GM18502 (cell line): ENCODE measurements around the gene MAPK8IP3.

Experiments used
- ATAC-seq: cut with Tn5 transposase; IDR thresholded peaks from one replicate; pipeline ENCODE4 v1.9.1; 2021; ENCODE audit warnings: mild to moderate bottlenecking; ENCODE audit not compliant: unreplicated experiment, poor library complexity

The MAPK8IP3 gene, protein sequence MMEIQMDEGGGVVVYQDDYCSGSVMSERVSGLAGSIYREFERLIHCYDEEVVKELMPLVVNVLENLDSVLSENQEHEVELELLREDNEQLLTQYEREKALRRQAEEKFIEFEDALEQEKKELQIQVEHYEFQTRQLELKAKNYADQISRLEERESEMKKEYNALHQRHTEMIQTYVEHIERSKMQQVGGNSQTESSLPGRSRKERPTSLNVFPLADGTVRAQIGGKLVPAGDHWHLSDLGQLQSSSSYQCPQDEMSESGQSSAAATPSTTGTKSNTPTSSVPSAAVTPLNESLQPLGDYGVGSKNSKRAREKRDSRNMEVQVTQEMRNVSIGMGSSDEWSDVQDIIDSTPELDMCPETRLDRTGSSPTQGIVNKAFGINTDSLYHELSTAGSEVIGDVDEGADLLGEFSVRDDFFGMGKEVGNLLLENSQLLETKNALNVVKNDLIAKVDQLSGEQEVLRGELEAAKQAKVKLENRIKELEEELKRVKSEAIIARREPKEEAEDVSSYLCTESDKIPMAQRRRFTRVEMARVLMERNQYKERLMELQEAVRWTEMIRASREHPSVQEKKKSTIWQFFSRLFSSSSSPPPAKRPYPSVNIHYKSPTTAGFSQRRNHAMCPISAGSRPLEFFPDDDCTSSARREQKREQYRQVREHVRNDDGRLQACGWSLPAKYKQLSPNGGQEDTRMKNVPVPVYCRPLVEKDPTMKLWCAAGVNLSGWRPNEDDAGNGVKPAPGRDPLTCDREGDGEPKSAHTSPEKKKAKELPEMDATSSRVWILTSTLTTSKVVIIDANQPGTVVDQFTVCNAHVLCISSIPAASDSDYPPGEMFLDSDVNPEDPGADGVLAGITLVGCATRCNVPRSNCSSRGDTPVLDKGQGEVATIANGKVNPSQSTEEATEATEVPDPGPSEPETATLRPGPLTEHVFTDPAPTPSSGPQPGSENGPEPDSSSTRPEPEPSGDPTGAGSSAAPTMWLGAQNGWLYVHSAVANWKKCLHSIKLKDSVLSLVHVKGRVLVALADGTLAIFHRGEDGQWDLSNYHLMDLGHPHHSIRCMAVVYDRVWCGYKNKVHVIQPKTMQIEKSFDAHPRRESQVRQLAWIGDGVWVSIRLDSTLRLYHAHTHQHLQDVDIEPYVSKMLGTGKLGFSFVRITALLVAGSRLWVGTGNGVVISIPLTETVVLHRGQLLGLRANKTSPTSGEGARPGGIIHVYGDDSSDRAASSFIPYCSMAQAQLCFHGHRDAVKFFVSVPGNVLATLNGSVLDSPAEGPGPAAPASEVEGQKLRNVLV (N-terminal part only)

GRCh38 chr16:1705688-1706385, at the start of gene MAPK8IP3:
Gene MAPK8IP3, plus strand, starts transcription at chr16:1706195. Its CDS starts 145 bp downstream, at chr16:1706340.
- ATAC-seq: peak; percentile 86

GRCh38 chr16:1656808-1657617, 49.0 kb upstream of the MAPK8IP3 start:
- ATAC-seq: no peak

- ATAC-seq: no peak
These were observed 48.2 kb upstream of the MAPK8IP3 start for GRCh38 chr16:1657841-1658240.

- ATAC-seq: no peak
These were observed 47.0 kb upstream of the MAPK8IP3 start for GRCh38 chr16:1659031-1659430.

DNA sequence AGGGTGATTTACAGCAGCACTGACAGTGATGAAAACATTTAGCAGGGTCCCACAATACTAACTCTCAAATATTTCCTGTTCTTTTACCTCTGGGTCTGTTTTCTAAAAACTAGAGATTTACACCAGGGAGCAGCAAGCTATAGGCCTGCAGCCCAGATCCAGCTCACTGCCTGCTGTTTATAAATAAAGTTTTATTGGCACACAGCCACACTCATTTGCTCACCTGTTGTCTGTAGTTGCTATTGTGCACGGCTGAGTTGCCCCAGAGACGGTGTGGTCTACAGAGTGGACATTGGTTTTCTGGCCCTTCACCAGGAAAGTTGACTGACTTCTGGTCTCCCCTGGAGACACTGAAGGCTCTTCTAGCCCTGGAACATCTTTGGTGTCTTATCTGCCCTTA, 44.2 kb upstream of the MAPK8IP3 start:
- no peak for ATAC-seq

DNA sequence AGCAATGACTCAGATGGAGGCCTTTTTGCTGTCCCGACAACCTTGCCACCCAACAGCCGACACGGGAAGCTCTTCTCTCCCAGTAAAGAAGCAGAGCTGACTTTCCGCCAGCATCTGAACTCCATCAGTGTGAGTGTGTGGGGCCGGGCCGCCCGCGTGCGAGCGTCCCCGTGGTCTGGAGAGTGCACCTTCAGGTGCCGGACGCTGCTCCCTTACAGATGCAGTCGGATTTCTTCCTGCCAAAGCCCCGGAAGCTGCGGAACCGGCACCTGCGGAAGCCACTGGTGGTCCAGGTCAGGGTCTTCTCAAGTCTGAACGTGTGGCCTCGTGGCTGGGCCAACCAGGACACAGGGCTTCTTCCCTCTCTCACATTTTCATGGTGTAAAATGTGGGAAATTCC, 43.5 kb upstream of the MAPK8IP3 start:
- ATAC-seq: no peak

GRCh38 chr16:1665829-1666228, 40.2 kb upstream of the MAPK8IP3 start:
- ATAC-seq: no peak

GRCh38 chr16:1666316-1666715, 39.7 kb upstream of the MAPK8IP3 start:
- ATAC-seq: no peak

GRCh38 chr16:1667271-1667670, 38.7 kb upstream of the MAPK8IP3 start:
- ATAC-seq: no peak

DNA sequence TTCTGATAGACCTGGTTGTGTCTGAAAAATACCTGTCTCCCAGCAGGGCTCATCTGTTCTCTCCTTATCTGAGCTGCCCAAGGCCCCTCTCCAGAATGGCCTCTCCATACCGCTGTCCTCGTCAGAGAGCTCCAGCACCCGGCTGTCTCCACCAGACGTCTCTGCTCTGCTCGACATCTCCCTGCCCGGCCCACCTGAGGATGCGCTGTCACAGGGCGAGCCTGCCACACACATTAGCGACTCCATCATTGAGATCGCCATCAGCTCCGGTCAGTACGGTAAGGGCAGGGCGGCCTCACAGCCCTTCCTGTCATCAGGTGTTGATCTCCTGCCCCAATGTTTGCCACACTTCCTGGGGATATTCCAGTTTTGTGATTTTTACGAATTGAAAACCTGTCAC, 38.1 kb upstream of the MAPK8IP3 start:
- ATAC-seq: no peak

- no peak for ATAC-seq
These were observed 37.2 kb upstream of the MAPK8IP3 start for GRCh38 chr16:1668612-1669319.

DNA sequence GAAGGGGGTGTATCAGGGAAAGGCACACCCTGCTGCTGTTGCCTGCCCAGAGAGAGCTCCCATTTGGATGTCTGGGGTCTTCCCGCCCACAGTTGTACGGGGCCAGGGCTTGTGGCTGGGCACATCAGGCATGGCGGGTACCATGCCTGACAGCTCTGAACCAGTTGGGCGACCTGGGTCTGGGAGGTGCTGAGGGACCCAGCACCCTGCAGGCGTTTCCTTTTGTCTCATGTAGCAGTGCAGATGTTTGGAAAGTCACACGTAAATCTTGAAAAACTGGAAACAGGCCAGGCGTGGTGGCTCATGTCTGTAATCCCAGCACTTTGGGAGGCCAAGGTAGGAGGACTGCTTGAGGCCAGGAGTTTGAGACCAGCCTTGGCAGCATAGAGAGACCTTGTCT, 36.3 kb upstream of the MAPK8IP3 start:
- no peak for ATAC-seq

- ATAC-seq: no peak
These were observed 35.6 kb upstream of the MAPK8IP3 start for GRCh38 chr16:1670371-1670770.

- ATAC-seq: no peak
These were observed 35.1 kb upstream of the MAPK8IP3 start for GRCh38 chr16:1670866-1671265.

GRCh38 chr16:1673424-1674151, 32.4 kb upstream of the MAPK8IP3 start:
- ATAC-seq: no peak

DNA sequence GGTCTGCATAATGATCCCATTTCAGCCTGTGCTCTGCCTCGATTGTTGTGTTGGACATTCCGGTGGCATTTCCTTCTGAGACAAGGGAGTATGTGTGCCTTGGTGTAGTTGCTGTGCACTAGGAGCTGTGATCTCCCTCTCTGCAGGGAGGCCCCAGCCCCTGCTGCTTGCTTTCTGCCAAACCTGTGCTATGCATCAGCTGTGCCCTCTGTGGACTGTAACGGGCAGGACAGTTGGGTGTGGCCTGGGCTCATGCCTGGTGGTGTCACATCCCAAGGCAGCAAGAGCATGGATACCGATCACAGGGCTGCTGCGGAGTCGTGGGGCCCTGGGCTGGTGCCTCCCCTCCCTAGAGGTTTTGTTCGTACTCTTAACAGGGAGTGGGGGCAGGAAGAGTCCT, 31.7 kb upstream of the MAPK8IP3 start:
- no peak for ATAC-seq

- ATAC-seq: no peak
These were observed 31.0 kb upstream of the MAPK8IP3 start for GRCh38 chr16:1674751-1675664.
